Endodermal cell (in vitro differentiated cells): Measurements from ENCODE around the gene TMEM143. TPM values are rescaled to one million over a fixed set of nuclear protein-coding genes. Genes with fewer than 3 reads are reported as not detected.

Source experiments
- DNase-seq: peaks from one replicate; pipeline ENCODE4 v3.0.0-alpha.2; 2017
- H3K27ac ChIP-seq: 2 replicates; pipeline ENCODE4 v1.5.1; 2013; ENCODE audit warnings: mild to moderate bottlenecking, low read depth, low read length, moderate library complexity
- H3K27me3 ChIP-seq: 2 replicates; pipeline ENCODE4 v1.6.1; 2013; ENCODE audit warnings: mild to moderate bottlenecking, low read length, moderate library complexity; ENCODE audit not compliant: insufficient read depth, control insufficient read depth, poor library complexity, severe bottlenecking
- H3K36me3 ChIP-seq: 2 replicates; pipeline ENCODE4 v1.7.0; 2013; ENCODE audit warnings: mild to moderate bottlenecking, low read length, moderate library complexity; ENCODE audit not compliant: control insufficient read depth, insufficient read depth
- H3K4me1 ChIP-seq: one replicate; pipeline ENCODE4 v1.7.0; 2013; ENCODE audit warnings: low read length; ENCODE audit not compliant: control insufficient read depth, insufficient read depth
- H3K4me3 ChIP-seq: 2 replicates; pipeline ENCODE4 v1.5.1; 2013; ENCODE audit warnings: mild to moderate bottlenecking, low read length, moderate library complexity
- H3K9ac ChIP-seq: 2 replicates; pipeline ENCODE4 v1.6.1; 2013; ENCODE audit warnings: mild to moderate bottlenecking, low read length, moderate library complexity; ENCODE audit not compliant: poor library complexity, severe bottlenecking; ENCODE audit errors: extremely low read depth
- H3K9me3 ChIP-seq: 2 replicates; pipeline ENCODE4 v1.6.1; 2013; ENCODE audit warnings: mild to moderate bottlenecking, low read length, moderate library complexity; ENCODE audit not compliant: control insufficient read depth
- H3K27ac Mint-ChIP-seq: 2 replicates; pipeline ENCODE4 v1.8.0; 2020; ENCODE audit warnings: mixed read lengths
- H3K27me3 Mint-ChIP-seq: 2 replicates; pipeline ENCODE4 v1.8.0; 2021; ENCODE audit warnings: mild to moderate bottlenecking, mixed read lengths; ENCODE audit not compliant: insufficient read depth
- H3K36me3 Mint-ChIP-seq: 2 replicates; pipeline ENCODE4 v1.8.0; 2020; ENCODE audit warnings: low read depth, mixed read lengths
- H3K4me1 Mint-ChIP-seq: 2 replicates; pipeline ENCODE4 v1.8.0; 2020; ENCODE audit warnings: mixed read lengths
- H3K4me3 Mint-ChIP-seq: 2 replicates; pipeline ENCODE4 v1.8.0; 2020; ENCODE audit warnings: mild to moderate bottlenecking, moderate library complexity, mixed read lengths
- H3K9me3 Mint-ChIP-seq: 2 replicates; pipeline ENCODE4 v1.8.0; 2020; ENCODE audit warnings: mild to moderate bottlenecking, mixed read lengths
- WGBS, 2 experiments: methylation state at CpG; one replicate each; pipeline versions ENCODE4 v1.1.5 to v1.1.7; 2013; ENCODE audit warnings: missing lambda C conversion rate in 2 of 2, mixed read lengths in 1 of 2; ENCODE audit not compliant: insufficient coverage in 1 of 2, insufficient read length in 1 of 2; 5-methylcytosine and 5-hydroxymethylcytosine counted together
- total RNA-seq, 2 donors: library from RNA; stranded (reverse); fragmentation: NEBNext Ultra II Directional in 1 of 2; extraction: Animal tissue kit (Norgen Biotek cat#: 25700) in 1 of 2; gene quantifications; 2 replicates in 1 of 2; 3 replicates in 1 of 2; pipeline ENCODE4 v1.2.1, GENCODE V29; 2021
- TF ChIP-seq, protein P1 (sequence below): fragments of 200-600 bp; sonication (generic); conservative IDR thresholded peaks from 2 replicates; pipeline ENCODE4 v1.5.0; 2021; ENCODE audit warnings: antibody characterized with exemption, mild to moderate bottlenecking

The TMEM143 gene
- total RNA-seq, 2 donors from 2014 or later = 13.9 to 19.1 TPM

DNA sequence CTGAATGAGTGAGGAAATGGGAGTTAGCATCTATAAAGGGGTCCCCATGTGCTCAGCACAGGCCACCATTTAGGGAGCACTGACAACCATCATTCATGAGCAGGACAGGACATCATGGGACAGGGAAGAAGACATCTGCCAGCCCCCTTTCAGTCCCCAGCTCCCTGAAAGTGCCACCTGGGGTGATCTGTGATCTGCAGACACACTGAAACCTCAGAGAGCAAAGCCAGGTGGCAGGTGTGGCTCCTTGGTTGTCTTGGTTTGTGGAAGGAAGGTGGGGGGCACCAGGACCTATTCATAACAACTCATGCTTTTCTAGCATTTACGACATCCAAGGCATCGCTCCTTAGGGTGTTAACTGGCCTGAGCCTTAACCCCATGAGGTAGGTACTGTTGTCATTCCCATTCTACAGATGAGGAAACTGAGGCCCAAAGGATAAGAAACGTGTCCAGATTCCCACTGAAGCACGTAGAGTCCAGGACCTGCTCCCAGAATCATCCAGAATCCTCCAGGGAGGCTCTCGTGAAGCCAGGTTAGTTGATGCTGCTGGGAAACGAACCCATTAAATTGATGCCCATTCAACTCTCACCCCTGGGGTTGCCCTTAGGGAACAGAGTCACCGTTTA is 21.8 kb upstream of the TMEM143 start:
- Mint-ChIP-seq H3K9me3 (no peaks in the 10 kb centered on the region), H3K4me3 (no peak overlapping the region), H3K27me3 (no peaks in the 10 kb centered on the region), H3K4me1 (no peaks in the 10 kb centered on the region), H3K27ac (no peak overlapping the region), H3K36me3 (peaks cover 66% of the 10 kb centered on the region)
- TF ChIP-seq, protein P1, sequence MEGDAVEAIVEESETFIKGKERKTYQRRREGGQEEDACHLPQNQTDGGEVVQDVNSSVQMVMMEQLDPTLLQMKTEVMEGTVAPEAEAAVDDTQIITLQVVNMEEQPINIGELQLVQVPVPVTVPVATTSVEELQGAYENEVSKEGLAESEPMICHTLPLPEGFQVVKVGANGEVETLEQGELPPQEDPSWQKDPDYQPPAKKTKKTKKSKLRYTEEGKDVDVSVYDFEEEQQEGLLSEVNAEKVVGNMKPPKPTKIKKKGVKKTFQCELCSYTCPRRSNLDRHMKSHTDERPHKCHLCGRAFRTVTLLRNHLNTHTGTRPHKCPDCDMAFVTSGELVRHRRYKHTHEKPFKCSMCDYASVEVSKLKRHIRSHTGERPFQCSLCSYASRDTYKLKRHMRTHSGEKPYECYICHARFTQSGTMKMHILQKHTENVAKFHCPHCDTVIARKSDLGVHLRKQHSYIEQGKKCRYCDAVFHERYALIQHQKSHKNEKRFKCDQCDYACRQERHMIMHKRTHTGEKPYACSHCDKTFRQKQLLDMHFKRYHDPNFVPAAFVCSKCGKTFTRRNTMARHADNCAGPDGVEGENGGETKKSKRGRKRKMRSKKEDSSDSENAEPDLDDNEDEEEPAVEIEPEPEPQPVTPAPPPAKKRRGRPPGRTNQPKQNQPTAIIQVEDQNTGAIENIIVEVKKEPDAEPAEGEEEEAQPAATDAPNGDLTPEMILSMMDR = no peak
- no peaks in the 10 kb centered on the region for H3K4me1 ChIP-seq
- H3K9ac ChIP-seq = no peak overlapping the region
- no peak overlapping the region for H3K4me3 ChIP-seq
- 93 to 95% methylated on average over 5 to 7 of the region's 7 CpGs for WGBS, 2 experiments
- DNase-seq = no peak
- no peaks in the 10 kb centered on the region for H3K9me3 ChIP-seq
- H3K27me3 ChIP-seq = no peaks in the 10 kb centered on the region
- no peak overlapping the region for H3K27ac ChIP-seq
- H3K36me3 ChIP-seq = peaks cover 78% of the 10 kb centered on the region

DNA sequence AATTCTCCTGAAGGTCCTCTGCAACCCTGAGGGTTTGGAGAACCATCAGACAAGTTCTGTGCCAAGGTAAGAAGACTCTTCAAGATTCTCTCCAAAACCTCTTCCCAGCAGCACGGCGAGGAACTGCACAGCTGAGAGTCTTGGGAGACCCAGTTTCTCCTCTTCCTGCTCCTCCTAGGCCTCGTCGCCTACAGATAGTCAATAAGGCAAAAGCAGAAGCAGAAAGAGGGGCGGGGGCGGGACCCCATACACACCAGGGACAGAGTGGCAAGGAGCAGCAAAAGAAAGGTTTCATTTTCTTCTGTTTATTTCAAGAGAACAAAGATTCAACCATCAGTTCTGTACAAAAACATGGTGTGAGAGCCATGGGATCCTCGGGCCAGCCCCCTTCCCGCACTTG is 18.5 kb upstream of the TMEM143 start:
- TF ChIP-seq, protein P1 = no peak
- WGBS, 2 experiments = 95 to 97% methylated on average over 5 to 8 of the region's 8 CpGs
- peaks cover 46% of the 10 kb centered on the region for H3K36me3 Mint-ChIP-seq

DNA sequence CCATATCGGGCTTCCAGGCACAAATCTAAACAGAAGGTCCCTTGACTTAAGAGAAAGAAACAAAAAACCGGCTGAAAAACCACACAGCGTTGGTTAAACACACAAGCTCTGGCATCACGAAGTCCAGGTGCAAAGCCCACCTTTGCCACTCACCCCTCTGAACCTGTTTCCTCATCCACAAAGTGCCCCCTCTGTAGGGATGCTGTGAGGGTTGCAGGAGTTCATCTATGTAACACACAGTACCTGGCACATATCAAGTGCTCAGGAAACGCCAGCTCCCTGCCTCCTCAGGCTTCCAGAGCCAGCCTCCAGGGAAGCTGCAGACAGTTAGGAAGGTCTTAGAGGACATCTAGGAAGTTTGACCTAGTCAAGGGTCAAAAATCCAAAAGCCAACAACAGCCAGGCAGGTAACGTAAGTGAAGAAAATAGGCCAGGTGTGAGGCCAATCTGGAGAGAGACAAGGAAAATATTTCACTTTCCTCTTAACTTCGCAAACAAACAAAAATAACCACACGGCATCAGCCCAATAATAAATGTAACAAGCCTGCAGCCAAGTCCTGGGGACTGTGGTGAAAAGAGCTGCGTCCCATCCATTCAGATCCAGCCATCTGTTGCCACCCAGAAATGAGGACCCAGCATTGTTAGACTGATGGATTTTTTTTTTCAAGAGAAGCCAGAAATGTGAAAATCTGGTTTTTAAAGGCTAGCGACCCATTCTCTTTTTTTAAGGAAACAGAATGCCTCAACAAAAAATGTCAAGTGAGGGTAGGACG is 17.6 kb upstream of the TMEM143 start:
- no peaks in the 10 kb centered on the region for H3K27me3 ChIP-seq
- Mint-ChIP-seq H3K4me1 (no peaks in the 10 kb centered on the region), H3K9me3 (no peaks in the 10 kb centered on the region), H3K27me3 (no peaks in the 10 kb centered on the region), H3K36me3 (peaks cover 40% of the 10 kb centered on the region), H3K4me3 (no peak overlapping the region), H3K27ac (no peak overlapping the region)
- H3K4me1 ChIP-seq = no peaks in the 10 kb centered on the region
- peaks cover 45% of the 10 kb centered on the region for H3K36me3 ChIP-seq
- no peak overlapping the region for H3K9ac ChIP-seq
- no peak overlapping the region for H3K4me3 ChIP-seq
- no peak for DNase-seq
- H3K27ac ChIP-seq = no peak overlapping the region
- no peaks in the 10 kb centered on the region for H3K9me3 ChIP-seq
- 91 to 97% methylated on average over 8 to 11 of the region's 11 CpGs for WGBS, 2 experiments
- TF ChIP-seq, protein P1 = peak; percentile 51

More for the DNA sequence above, 18.5 kb upstream of the TMEM143 start:
- no peak for DNase-seq
- Mint-ChIP-seq H3K4me3 (no peak overlapping the region), H3K27ac (no peak overlapping the region), H3K9me3 (no peaks in the 10 kb centered on the region), H3K27me3 (no peaks in the 10 kb centered on the region), H3K4me1 (no peaks in the 10 kb centered on the region)
- Histone ChIP-seq H3K4me3 (no peak overlapping the region), H3K27me3 (no peaks in the 10 kb centered on the region), H3K36me3 (peaks cover 54% of the 10 kb centered on the region), H3K27ac (no peak overlapping the region), H3K4me1 (no peaks in the 10 kb centered on the region), H3K9me3 (no peaks in the 10 kb centered on the region), H3K9ac (no peak overlapping the region)
